Transverse colon (tissue), 4 donors: ENCODE data around the gene KCNC2.

ENCODE experiments used
- EP300 ChIP-seq: sonication (generic); formaldehyde crosslinking; IDR thresholded peaks from one replicate; pipeline ENCODE4 v1.6.1; 2017; ENCODE audit warnings: antibody characterized with exemption, low read depth
- POLR2A ChIP-seq: fragments of 450-650 bp; IDR thresholded peaks from one replicate; pipeline ENCODE4 v1.6.1; 2016; ENCODE audit warnings: antibody characterized with exemption, mild to moderate bottlenecking, moderate library complexity
- POLR2AphosphoS5 ChIP-seq, 3 donors: sonication (generic); formaldehyde crosslinking; IDR thresholded peaks; one replicate each; pipeline ENCODE4 v1.6.1; 2016; ENCODE audit warnings: antibody characterized with exemption in 3 of 3
- TF ChIP-seq, protein P1 (sequence below), 5 experiments: fragments of 200-600 bp in 3 of 5; fragments of 450-650 bp in 2 of 5; sonication (generic) in 3 of 5; IDR thresholded peaks; 1 replicate in 2 of 5; 2 replicates in 3 of 5; pipeline ENCODE4 v1.5.1; 2016 to 2017; ENCODE audit warnings: antibody characterized with exemption in 5 of 5, inconsistent platforms in 3 of 5, mild to moderate bottlenecking in 2 of 5, moderate library complexity in 1 of 5

DNA sequence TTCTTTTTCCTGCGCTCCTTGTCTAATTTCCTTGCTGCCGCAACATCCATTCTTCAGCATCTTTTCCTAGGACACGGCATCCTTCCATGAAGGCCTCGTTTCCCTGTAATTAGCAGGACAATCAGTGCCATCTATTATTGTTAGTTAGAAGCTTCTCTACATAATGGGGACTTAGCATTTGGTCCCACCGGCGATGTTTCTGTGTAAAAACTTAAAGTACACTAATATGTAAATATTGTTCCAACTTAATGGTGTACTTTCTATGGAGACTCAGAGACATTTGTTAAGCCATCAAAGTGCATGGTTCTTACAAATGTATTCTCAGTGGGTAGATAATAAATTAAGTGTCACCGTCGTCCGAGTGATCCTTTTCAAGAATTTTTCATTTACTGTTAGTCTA is 17.4 kb downstream of the KCNC2 start:
- TF ChIP-seq POLR2AphosphoS5 (IDR thresholded peaks at IDR 0.05), result no peak
- TF ChIP-seq, protein P1, sequence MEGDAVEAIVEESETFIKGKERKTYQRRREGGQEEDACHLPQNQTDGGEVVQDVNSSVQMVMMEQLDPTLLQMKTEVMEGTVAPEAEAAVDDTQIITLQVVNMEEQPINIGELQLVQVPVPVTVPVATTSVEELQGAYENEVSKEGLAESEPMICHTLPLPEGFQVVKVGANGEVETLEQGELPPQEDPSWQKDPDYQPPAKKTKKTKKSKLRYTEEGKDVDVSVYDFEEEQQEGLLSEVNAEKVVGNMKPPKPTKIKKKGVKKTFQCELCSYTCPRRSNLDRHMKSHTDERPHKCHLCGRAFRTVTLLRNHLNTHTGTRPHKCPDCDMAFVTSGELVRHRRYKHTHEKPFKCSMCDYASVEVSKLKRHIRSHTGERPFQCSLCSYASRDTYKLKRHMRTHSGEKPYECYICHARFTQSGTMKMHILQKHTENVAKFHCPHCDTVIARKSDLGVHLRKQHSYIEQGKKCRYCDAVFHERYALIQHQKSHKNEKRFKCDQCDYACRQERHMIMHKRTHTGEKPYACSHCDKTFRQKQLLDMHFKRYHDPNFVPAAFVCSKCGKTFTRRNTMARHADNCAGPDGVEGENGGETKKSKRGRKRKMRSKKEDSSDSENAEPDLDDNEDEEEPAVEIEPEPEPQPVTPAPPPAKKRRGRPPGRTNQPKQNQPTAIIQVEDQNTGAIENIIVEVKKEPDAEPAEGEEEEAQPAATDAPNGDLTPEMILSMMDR (IDR thresholded peaks at IDR 0.05), result no peak
- TF ChIP-seq POLR2A, result no peak
- no peak for TF ChIP-seq EP300
